Activated B cell treated with CpG ODN at 0.5 μM for 24 hours (primary cell): Measurements from ENCODE around the gene ZBTB46. TPM values are rescaled to one million over a fixed set of nuclear protein-coding genes. Genes with fewer than 3 reads are reported as not detected.

Source experiments
- ATAC-seq: fragments of 200-7000 bp; cut with Tn5 transposase; one replicate; pipeline ENCODE4 v1.10.0; 2021; ENCODE audit warnings: low read depth, mild to moderate bottlenecking, moderate library complexity
- CTCF ChIA-PET: fragments of 350-600 bp; sonication (Branson Sonifier 250); formaldehyde crosslinking; loops from one replicate; lab custom pipeline; 2021; ENCODE audit warnings: antibody characterized with exemption; lab: Charles Lee
- POLR2A ChIA-PET: fragments of 350-600 bp; sonication (Branson Sonifier 250); formaldehyde crosslinking; loops from one replicate; lab custom pipeline; 2021; ENCODE audit warnings: antibody characterized with exemption; lab: Charles Lee
- DNase-seq: peaks from one replicate; pipeline ENCODE4 v3.0.0; 2022
- H3K27ac Mint-ChIP-seq: one replicate; pipeline ENCODE4 v1.8.0; 2020; ENCODE audit warnings: mixed read lengths
- H3K27me3 Mint-ChIP-seq: one replicate; pipeline ENCODE4 v1.8.0; 2021; ENCODE audit warnings: mixed read lengths
- H3K36me3 Mint-ChIP-seq: one replicate; pipeline ENCODE4 v1.8.0; 2021; ENCODE audit warnings: low read depth, mixed read lengths
- H3K4me1 Mint-ChIP-seq: one replicate; pipeline ENCODE4 v1.8.0; 2021; ENCODE audit warnings: mixed read lengths
- H3K4me3 Mint-ChIP-seq: one replicate; pipeline ENCODE4 v1.8.0; 2020; ENCODE audit warnings: mild to moderate bottlenecking, mixed read lengths
- H3K9me3 Mint-ChIP-seq: one replicate; pipeline ENCODE4 v1.8.0; 2020; ENCODE audit warnings: mixed read lengths
- CTCF ChIP-seq: fragments of 200-600 bp; IDR thresholded peaks from one replicate; pipeline ENCODE4 v1.8.0; 2022; ENCODE audit warnings: antibody characterized with exemption, mild to moderate bottlenecking
- intact Hi-C: fragments of 100-400 bp; cut with micrococcal nuclease; formaldehyde crosslinking; loops from one replicate; pipeline ENCODE4 v1.15.1; 2024
- total RNA-seq: library from RNA; stranded (reverse); gene quantifications from 2 replicates; pipeline ENCODE4 v1.2.3, GENCODE V29; 2022

The ZBTB46 gene
- total RNA-seq, 1 donor from 2014 or later, result 0.49 TPM

- TF ChIP-seq CTCF, result no peak
- no peak for ATAC-seq
- no peaks in the 10 kb centered on the region for H3K9me3 Mint-ChIP-seq
- no peaks in the 10 kb centered on the region for H3K36me3 Mint-ChIP-seq
- intact Hi-C loops, result no loop called here
- no peak for DNase-seq
- POLR2A ChIA-PET, result no interaction called here
- no peaks in the 10 kb centered on the region for H3K4me1 Mint-ChIP-seq
- no peak overlapping the region for H3K27ac Mint-ChIP-seq
- no peak overlapping the region for H3K4me3 Mint-ChIP-seq
- CTCF ChIA-PET, result no interaction called here
- no peaks in the 10 kb centered on the region for H3K27me3 Mint-ChIP-seq
Observed at GRCh38 chr20:63767456-63767855, 63.6 kb downstream of the ZBTB46 start.

GRCh38 chr20:63766695-63767426, 64.2 kb downstream of the ZBTB46 start:
- H3K4me1 Mint-ChIP-seq, result no peaks in the 10 kb centered on the region
- DNase-seq (no peak), ATAC-seq (no peak)
- TF ChIP-seq CTCF, result no peak
- H3K9me3 Mint-ChIP-seq, result no peaks in the 10 kb centered on the region
- no peaks in the 10 kb centered on the region for H3K27me3 Mint-ChIP-seq
- no peak overlapping the region for H3K27ac Mint-ChIP-seq
- no peaks in the 10 kb centered on the region for H3K36me3 Mint-ChIP-seq
- ChIA-PET CTCF (no interaction called here), POLR2A (no interaction called here)
- intact Hi-C loops, result no loop called here
- H3K4me3 Mint-ChIP-seq, result no peak overlapping the region

- no peak overlapping the region for H3K4me3 Mint-ChIP-seq
- intact Hi-C loops, result no loop called here
- H3K27ac Mint-ChIP-seq, result no peak overlapping the region
Observed at GRCh38 chr20:63765902-63766301, 65.2 kb downstream of the ZBTB46 start.

GRCh38 chr20:63765082-63765873, 65.8 kb downstream of the ZBTB46 start:
- TF ChIP-seq CTCF, result no peak
- ChIA-PET POLR2A (no interaction called here), CTCF (no interaction called here)
- H3K27me3 Mint-ChIP-seq, result no peaks in the 10 kb centered on the region
- intact Hi-C loops, result no loop called here
- no peaks in the 10 kb centered on the region for H3K36me3 Mint-ChIP-seq
- ATAC-seq (no peak), DNase-seq (no peak)
- no peaks in the 10 kb centered on the region for H3K9me3 Mint-ChIP-seq
- no peak overlapping the region for H3K4me3 Mint-ChIP-seq
- H3K27ac Mint-ChIP-seq, result no peak overlapping the region
- no peaks in the 10 kb centered on the region for H3K4me1 Mint-ChIP-seq

More at GRCh38 chr20:63765902-63766301, 65.2 kb downstream of the ZBTB46 start:
- no peak for ATAC-seq
- Mint-ChIP-seq H3K4me1 (no peaks in the 10 kb centered on the region), H3K27me3 (no peaks in the 10 kb centered on the region), H3K36me3 (no peaks in the 10 kb centered on the region), H3K9me3 (no peaks in the 10 kb centered on the region)
- no peak for TF ChIP-seq CTCF
- no peak for DNase-seq
- ChIA-PET POLR2A (no interaction called here), CTCF (no interaction called here)

GRCh38 chr20:63759377-63759901, 71.6 kb downstream of the ZBTB46 start:
- DNase-seq, result no peak
- POLR2A ChIA-PET, result no interaction called here
- TF ChIP-seq CTCF, result no peak
- no peak for ATAC-seq
- H3K4me3 Mint-ChIP-seq, result no peak overlapping the region
- no peaks in the 10 kb centered on the region for H3K36me3 Mint-ChIP-seq
- H3K9me3 Mint-ChIP-seq, result no peaks in the 10 kb centered on the region
- CTCF ChIA-PET, result interaction anchor here (0.6 to 1.9 kb wide), 2 partner anchors 26 to 118 kb away, joined by 4 read pairs; no protein-coding TSS in a partner anchor
- peaks cover 4% of the 10 kb centered on the region for H3K27me3 Mint-ChIP-seq
- intact Hi-C loops, result no loop called here
- no peak overlapping the region for H3K27ac Mint-ChIP-seq
- no peaks in the 10 kb centered on the region for H3K4me1 Mint-ChIP-seq
